Urothelium cell line (cell line): Measurements from ENCODE around the gene SDHB.
A peak's percentile ranks its signal among the peaks of the same experiment; 100 is the strongest.

Source experiments
- DNase-seq: peaks from one replicate; pipeline ENCODE4 v3.0.0; 2011; ENCODE audit warnings: low spot score, mixed read lengths
- FAIRE-seq: peaks from 2 replicates; lab custom pipeline; 2011; peaks lifted over from hg19 to GRCh38; lab: Jason Lieb, UNC

Gene SDHB

GRCh38 chr1:17052038-17052437 is 1.8 kb downstream of the SDHB start:
- DNase-seq (no peak), FAIRE-seq (no peak)

GRCh38 chr1:17047924-17048323 is 5.9 kb downstream of the SDHB start:
- no peak for FAIRE-seq
- DNase-seq, result no peak

GRCh38 chr1:17046334-17046657 is 7.5 kb downstream of the SDHB start:
- no peak for DNase-seq
- no peak for FAIRE-seq

- peak; percentile 44 for DNase-seq
- no peak for FAIRE-seq
Measured at GRCh38 chr1:17045634-17046333, 8.0 kb downstream of the SDHB start.

GRCh38 chr1:17045150-17045549 is 8.7 kb downstream of the SDHB start:
- FAIRE-seq (no peak), DNase-seq (no peak)

GRCh38 chr1:17043676-17044075 is 10.2 kb downstream of the SDHB start:
- DNase-seq, result no peak
- FAIRE-seq, result no peak

- DNase-seq (no peak), FAIRE-seq (no peak)
Measured at GRCh38 chr1:17040135-17040534, 13.7 kb downstream of the SDHB start.

GRCh38 chr1:17039522-17039921 is 14.3 kb downstream of the SDHB start:
- FAIRE-seq, result no peak
- DNase-seq, result no peak

- DNase-seq (no peak), FAIRE-seq (no peak)
Measured at GRCh38 chr1:17033481-17033880, 20.4 kb downstream of the SDHB start.

- FAIRE-seq (no peak), DNase-seq (no peak)
Measured at GRCh38 chr1:17032741-17033140, 21.1 kb downstream of the SDHB start.

GRCh38 chr1:17031436-17031835 is 22.4 kb downstream of the SDHB start:
- FAIRE-seq (no peak), DNase-seq (no peak)

- DNase-seq (no peak), FAIRE-seq (no peak)
Measured at GRCh38 chr1:17030206-17030605, 23.6 kb downstream of the SDHB start.

GRCh38 chr1:17028662-17029188 is 25.1 kb downstream of the SDHB start:
- FAIRE-seq (no peak), DNase-seq (no peak)

- FAIRE-seq (no peak), DNase-seq (no peak)
Measured at GRCh38 chr1:17027900-17028299, 25.9 kb downstream of the SDHB start.

GRCh38 chr1:17027403-17027802 is 26.4 kb downstream of the SDHB start:
- no peak for DNase-seq
- FAIRE-seq, result no peak

GRCh38 chr1:17024721-17025120 is 29.1 kb downstream of the SDHB start:
- no peak for FAIRE-seq
- no peak for DNase-seq

GRCh38 chr1:17023573-17023972 is 30.3 kb downstream of the SDHB start:
- no peak for FAIRE-seq
- DNase-seq, result no peak

GRCh38 chr1:17023102-17023501 is 30.7 kb downstream of the SDHB start:
- DNase-seq, result no peak
- FAIRE-seq, result no peak

- no peak for DNase-seq
- FAIRE-seq, result no peak
Measured at GRCh38 chr1:17021896-17022295, 31.9 kb downstream of the SDHB start.

- no peak for DNase-seq
- no peak for FAIRE-seq
Measured at GRCh38 chr1:17020502-17020901, 33.3 kb downstream of the SDHB start.

GRCh38 chr1:17018849-17019248 is 35.0 kb downstream of the SDHB start:
- FAIRE-seq (no peak), DNase-seq (no peak)

- FAIRE-seq (no peak), DNase-seq (no peak)
Measured at GRCh38 chr1:17017435-17017834, 36.4 kb downstream of the SDHB start.

GRCh38 chr1:17016317-17016661 is 37.5 kb downstream of the SDHB start:
- FAIRE-seq (no peak), DNase-seq (no peak)
